Measurements from ENCODE around the gene AQP12A. TPM values are rescaled to one million over a fixed set of nuclear protein-coding genes. Genes with fewer than 3 reads are reported as not detected.
"Not testable (repeated sequence)": the region's sequence is repeated elsewhere in the genome, so short reads cannot be mapped to it uniquely, and the experiment has no call there.

Gene AQP12A
- total and polyA plus RNA-seq, 9 donors: 0.27 to 1.4 (median 0.86) TPM; not detected in 2

DNA sequence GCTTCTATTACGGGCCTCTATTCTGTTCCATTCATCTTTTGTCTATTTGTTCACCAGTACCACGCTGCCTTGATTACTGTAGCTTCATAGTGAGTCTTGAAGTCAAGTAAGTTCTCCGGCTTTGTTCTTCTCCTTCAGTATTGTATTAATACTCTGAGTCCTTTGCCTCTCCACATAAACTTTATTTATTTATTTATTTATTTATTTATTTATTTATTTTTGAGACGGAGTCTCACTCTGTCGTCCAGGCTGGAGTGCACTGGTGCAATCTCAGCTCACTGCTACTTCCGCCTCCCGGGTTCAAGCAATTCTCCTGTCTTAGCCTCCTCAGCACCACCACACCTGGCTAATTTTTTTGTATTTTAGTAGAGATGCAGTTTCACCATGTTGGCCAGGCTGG lies 31.8 kb upstream of the AQP12A start:
- no CpG with 5 or more reads among the region's 7 CpGs for WGBS (ENCODE audit: insufficient coverage)
- H3K4me1 ChIP-seq (ENCODE audit: control insufficient read depth, insufficient read depth, low read length); H3K9me3 ChIP-seq (replicated peaks; ENCODE audit: control insufficient read depth, low read depth, low read length); H3K4me3 ChIP-seq (ENCODE audit: low read length); H3K36me3 ChIP-seq (ENCODE audit: control insufficient read depth, insufficient read depth, low read length); DNase-seq; H3K27ac ChIP-seq (ENCODE audit: low read length): not testable (repeated sequence)
- H3K27me3 ChIP-seq (ENCODE audit: control insufficient read depth, insufficient read depth, low read length): peaks cover 21% of the 10 kb centered on the region

DNA sequence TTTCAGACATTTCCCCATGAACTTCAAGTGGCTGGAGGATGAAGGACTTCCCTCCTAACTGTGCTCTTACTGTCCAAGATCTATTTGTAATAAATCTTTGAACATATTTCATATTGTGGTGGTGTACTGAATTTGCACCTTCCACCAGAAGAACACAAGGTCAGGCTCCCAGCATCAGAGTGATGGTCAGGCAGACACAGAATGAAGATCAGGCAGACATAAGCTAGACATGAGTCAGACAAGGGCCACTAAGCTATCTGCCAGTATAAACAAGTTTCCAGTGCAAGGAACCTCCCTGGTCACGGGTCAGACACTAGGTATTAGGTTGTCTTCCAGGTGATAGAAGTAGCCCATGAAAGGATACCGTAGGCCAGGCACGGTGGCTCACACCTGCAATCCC lies 29.0 kb upstream of the AQP12A start:
- DNase-seq: no peak
- Histone ChIP-seq H3K4me3 (ENCODE audit: low read length) (no peak overlapping the region), H3K27ac (ENCODE audit: low read length) (no peak overlapping the region), H3K27me3 (ENCODE audit: control insufficient read depth, insufficient read depth, low read length) (peaks cover 9% of the 10 kb centered on the region), H3K9me3 (replicated peaks; ENCODE audit: control insufficient read depth, low read depth, low read length) (peaks cover 3% of the 10 kb centered on the region), H3K36me3 (ENCODE audit: control insufficient read depth, insufficient read depth, low read length) (no peaks in the 10 kb centered on the region), H3K4me1 (ENCODE audit: control insufficient read depth, insufficient read depth, low read length) (no peaks in the 10 kb centered on the region)
- 25% methylated on average over 1 of the region's 3 CpGs for WGBS (ENCODE audit: insufficient coverage)

DNA sequence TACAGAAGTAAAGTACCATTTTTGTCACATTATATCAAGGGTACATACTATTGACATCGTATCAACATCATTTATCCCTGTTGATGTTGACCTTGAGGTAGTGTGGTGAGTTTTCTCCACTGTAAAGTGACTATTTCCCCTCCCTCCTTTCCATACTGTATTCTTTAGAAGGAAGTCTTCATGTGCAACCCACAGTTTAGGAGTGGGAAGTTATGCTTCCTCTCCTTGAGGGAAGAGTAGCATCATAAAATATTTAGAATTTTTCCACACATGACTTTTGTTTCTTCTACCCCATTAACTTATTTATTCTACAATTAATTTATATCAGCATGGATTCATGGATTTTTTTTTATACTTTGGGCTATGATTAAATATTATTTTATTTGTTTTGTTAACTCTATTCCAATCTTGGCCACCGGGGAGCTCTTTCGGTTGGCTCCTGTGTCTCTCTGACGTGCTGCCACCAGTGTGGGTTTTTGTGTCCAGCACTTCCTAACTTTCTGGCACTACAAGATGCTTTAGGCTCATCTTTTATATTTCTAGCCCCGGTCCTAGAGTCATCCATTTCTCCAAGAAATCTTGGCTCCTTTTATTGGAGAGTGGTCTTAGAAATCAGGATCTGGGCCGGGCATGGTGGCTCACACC lies 28.0 kb upstream of the AQP12A start:
- Histone ChIP-seq H3K27me3 (ENCODE audit: control insufficient read depth, insufficient read depth, low read length) (peaks cover 9% of the 10 kb centered on the region), H3K9me3 (replicated peaks; ENCODE audit: control insufficient read depth, low read depth, low read length) (peaks cover 3% of the 10 kb centered on the region), H3K36me3 (ENCODE audit: control insufficient read depth, insufficient read depth, low read length) (no peaks in the 10 kb centered on the region), H3K4me1 (ENCODE audit: control insufficient read depth, insufficient read depth, low read length) (no peaks in the 10 kb centered on the region), H3K27ac (ENCODE audit: low read length) (no peak overlapping the region), H3K4me3 (ENCODE audit: low read length) (no peak overlapping the region)
- no peak for DNase-seq
- WGBS (ENCODE audit: insufficient coverage): 66% methylated on average over 3 of the region's 6 CpGs

DNA sequence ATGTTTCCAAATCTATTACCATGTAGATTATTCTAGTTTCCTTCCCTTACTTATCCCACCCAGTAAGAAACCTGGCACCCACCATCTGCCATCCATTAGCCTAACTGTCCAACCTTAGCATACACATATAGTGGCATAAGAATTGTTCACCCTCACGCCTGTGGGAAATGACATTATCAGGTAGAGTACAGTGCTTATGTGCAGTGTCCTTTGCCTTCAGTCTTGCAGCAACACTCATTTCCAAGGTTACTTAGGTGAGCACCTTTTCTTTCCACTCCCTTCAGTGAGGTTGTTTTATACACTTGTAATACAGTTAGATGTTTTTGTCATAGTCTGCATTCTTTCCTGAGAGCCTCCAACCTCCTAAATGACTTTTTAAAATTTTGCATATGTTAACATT lies 27.0 kb upstream of the AQP12A start:
- H3K27me3 ChIP-seq (ENCODE audit: control insufficient read depth, insufficient read depth, low read length): peaks cover 13% of the 10 kb centered on the region
- DNase-seq: no peak
- H3K4me3 ChIP-seq (ENCODE audit: low read length): no peak overlapping the region
- H3K9me3 ChIP-seq (replicated peaks; ENCODE audit: control insufficient read depth, low read depth, low read length): peaks cover 3% of the 10 kb centered on the region
- no peaks in the 10 kb centered on the region for H3K4me1 ChIP-seq (ENCODE audit: control insufficient read depth, insufficient read depth, low read length)
- H3K36me3 ChIP-seq (ENCODE audit: control insufficient read depth, insufficient read depth, low read length): no peaks in the 10 kb centered on the region
- whole genome bisulfite sequencing (ENCODE audit: insufficient coverage): no CpG with 5 or more reads among the region's 1 CpG
- no peak overlapping the region for H3K27ac ChIP-seq (ENCODE audit: low read length)

DNA sequence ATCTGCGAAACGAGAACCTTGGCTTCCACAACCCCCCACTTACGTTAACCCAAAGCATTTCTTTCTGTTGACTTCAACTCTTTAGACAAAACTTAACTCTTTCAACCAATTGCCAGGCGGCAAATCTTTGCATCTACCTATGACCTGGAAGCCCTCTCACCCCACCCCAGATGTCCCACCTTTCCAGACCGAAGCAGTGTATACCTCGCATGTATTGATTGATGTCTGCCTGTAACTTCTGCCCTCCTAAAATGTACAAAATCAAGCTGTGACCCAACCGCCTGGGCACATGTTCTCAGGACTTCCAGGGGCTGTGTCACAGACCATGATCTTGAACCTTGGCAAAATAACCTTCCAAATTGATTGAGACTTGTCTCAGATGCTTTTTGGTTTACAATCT lies 21.3 kb upstream of the AQP12A start:
- H3K4me3 ChIP-seq (ENCODE audit: low read length): no peak overlapping the region
- H3K4me1 ChIP-seq (ENCODE audit: control insufficient read depth, insufficient read depth, low read length): no peaks in the 10 kb centered on the region
- H3K36me3 ChIP-seq (ENCODE audit: control insufficient read depth, insufficient read depth, low read length): no peaks in the 10 kb centered on the region
- DNase-seq: no peak
- no peaks in the 10 kb centered on the region for H3K9me3 ChIP-seq (replicated peaks; ENCODE audit: control insufficient read depth, low read depth, low read length)
- H3K27me3 ChIP-seq (ENCODE audit: control insufficient read depth, insufficient read depth, low read length): peaks cover 36% of the 10 kb centered on the region
- 65% methylated on average over 6 of the region's 7 CpGs for WGBS (ENCODE audit: insufficient coverage)
- no peak overlapping the region for H3K27ac ChIP-seq (ENCODE audit: low read length)

DNA sequence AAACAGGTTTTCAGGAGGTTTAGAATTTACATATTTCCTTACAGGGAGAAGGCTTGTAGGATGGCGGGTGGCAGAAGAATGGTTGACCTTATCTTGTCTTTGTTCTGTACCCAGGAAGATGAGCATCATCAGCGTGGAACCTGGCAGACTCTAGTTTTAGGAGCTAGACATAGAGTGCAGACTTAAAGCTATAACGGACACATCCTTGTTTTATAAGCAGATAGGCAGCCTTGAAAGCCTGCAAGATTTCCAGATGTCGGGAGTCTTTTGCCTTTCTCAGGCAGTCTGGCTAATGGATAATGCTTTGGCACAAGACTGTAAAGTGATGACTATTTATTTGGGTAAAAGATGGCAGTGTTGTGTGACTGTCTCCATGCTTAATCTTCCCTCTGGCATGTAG lies 20.7 kb upstream of the AQP12A start:
- H3K36me3 ChIP-seq (ENCODE audit: control insufficient read depth, insufficient read depth, low read length): no peaks in the 10 kb centered on the region
- no peak overlapping the region for H3K4me3 ChIP-seq (ENCODE audit: low read length)
- 71% methylated on average over 2 of the region's 4 CpGs for WGBS (ENCODE audit: insufficient coverage)
- peaks cover 36% of the 10 kb centered on the region for H3K27me3 ChIP-seq (ENCODE audit: control insufficient read depth, insufficient read depth, low read length)
- no peak for DNase-seq
- H3K27ac ChIP-seq (ENCODE audit: low read length): no peak overlapping the region
- no peaks in the 10 kb centered on the region for H3K9me3 ChIP-seq (replicated peaks; ENCODE audit: control insufficient read depth, low read depth, low read length)
- H3K4me1 ChIP-seq (ENCODE audit: control insufficient read depth, insufficient read depth, low read length): no peaks in the 10 kb centered on the region

DNA sequence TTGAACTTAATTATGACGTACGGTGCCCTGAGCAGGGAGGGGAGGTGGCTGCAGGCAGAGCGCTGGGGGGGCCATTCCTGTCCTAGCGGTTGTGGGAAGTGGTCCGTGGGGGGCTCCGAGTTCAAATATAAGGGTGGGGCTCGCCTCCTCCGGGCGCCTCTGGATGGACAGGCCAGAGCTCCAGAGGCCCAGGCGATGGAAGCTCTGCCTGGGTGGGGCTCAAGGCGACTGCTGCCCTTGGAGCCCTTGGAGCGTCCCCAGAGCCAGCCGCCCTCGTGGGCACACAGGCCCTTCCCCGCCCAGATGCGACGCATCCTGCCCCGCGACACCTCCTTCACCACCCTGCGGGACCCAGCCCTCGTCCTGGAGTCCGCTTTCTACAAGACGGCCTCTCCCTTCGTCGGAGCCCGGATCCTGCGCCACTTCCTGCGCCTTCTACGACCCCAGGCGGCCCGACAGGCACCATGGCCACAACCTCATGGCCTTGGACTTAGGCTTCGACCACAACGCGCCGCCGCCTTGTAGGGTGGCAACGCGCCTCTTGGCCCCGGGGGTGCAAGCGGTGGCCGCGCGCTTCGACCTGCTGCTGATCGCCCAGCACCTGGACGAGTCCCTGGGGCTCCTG lies 19.5 kb upstream of the AQP12A start:
- WGBS (ENCODE audit: insufficient coverage): 32% methylated on average over 40 of the region's 46 CpGs

DNA sequence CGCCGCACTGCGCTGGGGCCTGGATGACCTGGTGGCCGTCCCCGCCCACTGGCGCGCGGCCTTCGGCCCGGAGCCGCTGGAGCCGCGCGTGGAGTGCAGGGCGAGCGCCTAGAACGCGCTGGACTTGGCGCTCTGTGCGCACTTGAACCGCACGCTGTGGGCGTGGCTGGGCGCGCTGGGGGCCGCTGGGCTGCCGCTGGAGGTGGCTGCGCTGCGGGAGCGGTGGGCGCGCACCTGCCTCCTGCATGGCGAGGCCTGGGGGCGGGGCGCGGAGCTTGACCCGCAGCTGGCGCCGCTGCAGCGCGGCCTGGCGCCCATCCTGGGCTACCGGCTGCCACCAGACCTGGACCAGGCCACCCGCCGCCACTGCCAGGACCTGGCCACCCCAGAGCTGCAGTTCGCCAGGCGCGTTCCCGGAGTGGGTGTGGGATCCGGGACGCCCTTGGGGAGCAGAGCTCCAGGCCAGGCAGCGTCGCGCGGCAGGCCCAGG lies 18.9 kb upstream of the AQP12A start:
- Histone ChIP-seq H3K36me3 (ENCODE audit: control insufficient read depth, insufficient read depth, low read length) (no peaks in the 10 kb centered on the region), H3K27ac (ENCODE audit: low read length) (no peak overlapping the region), H3K9me3 (replicated peaks; ENCODE audit: control insufficient read depth, low read depth, low read length) (no peaks in the 10 kb centered on the region), H3K4me3 (ENCODE audit: low read length) (no peak overlapping the region), H3K27me3 (ENCODE audit: control insufficient read depth, insufficient read depth, low read length) (peaks cover 36% of the 10 kb centered on the region), H3K4me1 (ENCODE audit: control insufficient read depth, insufficient read depth, low read length) (no peaks in the 10 kb centered on the region)
- no peak for DNase-seq
- WGBS (ENCODE audit: insufficient coverage): 2% methylated on average over 47 of the region's 55 CpGs

More for the DNA sequence above, 19.5 kb upstream of the AQP12A start:
- no peak for DNase-seq
- Histone ChIP-seq H3K27me3 (ENCODE audit: control insufficient read depth, insufficient read depth, low read length) (peaks cover 36% of the 10 kb centered on the region), H3K36me3 (ENCODE audit: control insufficient read depth, insufficient read depth, low read length) (no peaks in the 10 kb centered on the region), H3K4me1 (ENCODE audit: control insufficient read depth, insufficient read depth, low read length) (no peaks in the 10 kb centered on the region), H3K9me3 (replicated peaks; ENCODE audit: control insufficient read depth, low read depth, low read length) (no peaks in the 10 kb centered on the region), H3K27ac (ENCODE audit: low read length) (no peak overlapping the region), H3K4me3 (ENCODE audit: low read length) (no peak overlapping the region)

DNA sequence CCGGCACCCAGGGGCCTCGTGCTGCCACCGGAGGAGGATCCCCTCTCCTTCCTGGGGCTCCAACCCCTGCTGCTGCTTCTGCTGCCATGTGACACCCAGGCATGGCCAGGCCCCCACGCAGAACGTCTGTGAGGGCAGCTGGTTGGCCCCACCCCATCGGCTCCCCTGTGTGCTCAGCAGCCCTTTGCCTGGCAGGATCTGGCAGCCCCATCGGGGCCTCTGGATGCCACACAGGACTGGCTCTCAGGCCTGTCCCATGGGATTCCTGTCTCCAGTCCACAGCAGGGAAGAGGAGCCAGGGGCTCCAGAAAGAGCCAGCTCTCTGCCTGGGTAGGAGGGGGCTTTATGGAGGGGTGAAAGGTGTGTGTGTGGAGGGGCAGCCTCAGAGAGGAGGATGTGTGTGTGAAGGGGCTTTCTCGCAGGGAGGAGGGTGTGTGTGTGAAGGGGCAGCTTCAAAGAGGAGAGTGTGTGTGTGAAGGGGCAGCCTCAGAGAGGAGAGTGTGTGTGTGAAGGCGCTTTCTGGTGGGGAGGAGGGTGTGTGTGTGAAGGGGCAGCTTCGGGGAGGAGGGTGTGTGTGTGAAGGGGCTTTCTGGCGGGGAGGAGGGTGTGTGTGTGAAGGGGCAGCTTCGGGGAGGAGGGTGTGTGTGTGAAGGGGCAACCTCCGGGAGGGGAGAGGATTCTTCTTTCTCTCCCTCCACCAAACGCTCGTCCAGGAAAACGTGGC lies 17.0 kb upstream of the AQP12A start:
- H3K9me3 ChIP-seq (replicated peaks; ENCODE audit: control insufficient read depth, low read depth, low read length); H3K36me3 ChIP-seq (ENCODE audit: control insufficient read depth, insufficient read depth, low read length); DNase-seq; H3K27ac ChIP-seq (ENCODE audit: low read length); H3K4me3 ChIP-seq (ENCODE audit: low read length); H3K4me1 ChIP-seq (ENCODE audit: control insufficient read depth, insufficient read depth, low read length): not testable (repeated sequence)
- H3K27me3 ChIP-seq (ENCODE audit: control insufficient read depth, insufficient read depth, low read length): peaks cover 32% of the 10 kb centered on the region
- WGBS (ENCODE audit: insufficient coverage): 42% methylated on average over 5 of the region's 16 CpGs

DNA sequence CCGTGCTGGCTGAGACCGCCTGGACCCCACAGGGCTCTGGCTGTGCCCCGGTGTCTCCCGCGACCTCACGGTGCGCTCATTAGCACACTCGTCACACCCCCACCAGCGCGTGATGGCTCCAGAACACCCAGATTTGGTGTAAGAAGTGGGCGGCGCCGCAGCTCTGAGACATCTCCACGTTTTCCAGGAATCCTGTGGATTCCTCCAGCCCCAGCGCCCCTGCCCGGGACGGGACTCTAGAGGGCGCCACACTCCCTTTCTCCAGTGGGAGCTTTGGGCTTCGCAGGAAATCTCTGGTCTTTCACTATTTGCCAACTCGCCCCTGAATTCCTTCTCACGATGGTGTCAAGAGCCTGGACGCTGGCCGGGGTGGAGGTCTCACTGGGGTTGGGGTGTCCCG lies 16.3 kb upstream of the AQP12A start:
- not testable (repeated sequence) for H3K27ac ChIP-seq (ENCODE audit: low read length); H3K36me3 ChIP-seq (ENCODE audit: control insufficient read depth, insufficient read depth, low read length); H3K9me3 ChIP-seq (replicated peaks; ENCODE audit: control insufficient read depth, low read depth, low read length); DNase-seq; H3K4me3 ChIP-seq (ENCODE audit: low read length); H3K4me1 ChIP-seq (ENCODE audit: control insufficient read depth, insufficient read depth, low read length)
- WGBS (ENCODE audit: insufficient coverage): no CpG with 5 or more reads among the region's 24 CpGs
- H3K27me3 ChIP-seq (ENCODE audit: control insufficient read depth, insufficient read depth, low read length): peaks cover 30% of the 10 kb centered on the region

Data from muscle of leg (tissue), 11 donors.